Cardiac septum (tissue), 1 donor: Measurements from ENCODE around the gene NHLH1. TPM values are rescaled to one million over a fixed set of nuclear protein-coding genes. Genes with fewer than 3 reads are reported as not detected.

Experiments used
- DNase-seq: peaks from one replicate; pipeline ENCODE4 v3.0.0-alpha.2; 2020; ENCODE audit warnings: low spot score
- intact Hi-C: fragments of 100-400 bp; cut with DNase I; formaldehyde crosslinking; loops from one replicate; pipeline ENCODE4 v1.14.0; 2022
- total RNA-seq: library from RNA; stranded (reverse); fragmentation: NEBNext Ultra II Directional; extraction: Animal tissue kit (Norgen Biotek cat#: 25700); gene quantifications from one replicate; pipeline ENCODE4 v1.2.1, GENCODE V29; 2021
- donor health status: DM: no; HTN: no; CAD: no.

The NHLH1 gene
- total RNA-seq, 1 donor from 2014 or later, result not detected

DNA sequence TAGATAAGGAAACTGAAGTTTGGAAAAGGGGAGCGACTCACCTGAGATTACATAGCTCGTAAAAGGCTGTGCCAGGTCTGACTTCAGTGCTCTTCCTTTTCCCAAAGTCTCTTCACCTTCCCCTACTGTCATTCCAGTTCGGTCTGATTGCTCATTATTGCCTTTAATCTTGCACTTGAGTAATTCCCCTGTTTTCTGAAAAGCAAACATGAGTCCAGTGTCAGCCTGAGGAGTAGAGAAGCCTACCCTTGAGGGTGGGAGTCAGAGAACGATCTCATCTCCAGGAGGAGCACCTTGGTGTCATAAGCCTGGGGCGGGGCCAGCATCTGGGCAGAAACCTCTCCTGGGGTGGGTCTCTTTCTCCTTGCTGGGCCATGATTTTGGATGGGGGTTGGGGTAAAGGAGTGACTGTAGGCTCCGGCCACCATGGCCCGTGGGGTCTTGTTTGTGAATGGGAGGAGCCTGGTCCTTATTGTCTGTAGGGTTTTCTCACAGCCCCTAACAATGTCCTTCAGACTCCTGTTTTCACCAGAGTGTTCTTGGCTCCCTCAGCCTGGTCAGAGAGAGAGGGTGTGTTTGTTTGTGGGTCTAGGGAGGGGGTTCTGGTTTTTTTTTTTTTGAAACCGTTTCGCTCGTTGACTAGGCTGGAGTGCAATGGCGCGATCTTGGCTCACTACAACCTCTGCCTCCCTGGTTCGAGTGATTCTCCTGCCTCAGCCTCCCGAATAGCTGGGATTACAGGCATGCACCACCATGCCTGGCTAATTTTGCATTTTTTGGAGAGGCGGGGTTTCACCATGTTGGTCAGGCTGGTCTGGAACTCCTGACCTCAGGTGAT, 39.5 kb downstream of the NHLH1 start:
- intact Hi-C loops, result no loop called here
- no peak for DNase-seq

DNA sequence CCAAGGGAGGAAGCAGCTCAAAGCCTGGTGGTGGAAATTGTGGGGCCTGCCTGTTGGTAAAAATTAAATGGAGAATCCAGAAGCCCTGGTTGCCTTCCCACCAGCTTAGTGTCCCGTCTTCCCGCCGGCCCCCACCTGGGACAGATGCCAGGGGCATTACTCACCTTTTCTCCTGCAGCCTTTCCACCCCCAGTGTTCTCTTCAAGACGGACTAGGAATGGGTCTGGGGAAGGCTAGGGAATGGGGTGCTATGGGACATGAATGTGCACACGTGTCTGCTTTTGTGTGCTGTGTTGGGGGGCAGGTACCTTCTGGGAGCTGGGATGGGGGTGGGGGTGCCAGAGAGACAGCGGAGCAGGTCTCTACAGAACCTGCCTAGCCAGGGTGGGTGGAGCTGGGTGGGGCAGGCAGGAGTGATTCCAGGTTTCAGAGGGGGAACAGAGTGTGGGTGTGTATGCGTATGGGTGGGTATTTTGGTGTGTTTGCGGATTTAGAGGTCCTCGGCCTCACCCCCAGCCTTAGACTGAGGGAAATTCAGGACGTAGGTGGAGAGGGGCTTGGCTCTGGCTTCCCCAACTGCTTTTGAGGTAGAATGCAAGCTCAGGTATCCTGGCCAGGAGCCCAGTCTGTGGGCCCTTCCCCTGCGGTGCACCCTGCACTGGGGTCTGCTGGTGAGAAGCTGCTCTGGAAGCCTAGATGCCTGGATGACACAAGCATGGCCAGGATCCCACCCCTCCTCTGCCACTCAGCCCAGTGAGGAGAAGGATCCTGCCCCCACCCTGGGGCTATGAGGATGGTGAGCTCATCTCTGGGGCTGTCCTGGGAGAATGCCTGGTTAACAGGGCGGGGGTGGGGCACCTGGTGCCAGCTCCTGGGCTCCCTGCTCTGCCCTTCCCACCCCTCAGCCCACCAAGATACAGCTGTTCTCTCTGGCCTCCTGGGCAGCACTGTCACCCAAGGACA, 41.2 kb downstream of the NHLH1 start:
- intact Hi-C loops, result no loop called here
- DNase-seq, result no peak

DNA sequence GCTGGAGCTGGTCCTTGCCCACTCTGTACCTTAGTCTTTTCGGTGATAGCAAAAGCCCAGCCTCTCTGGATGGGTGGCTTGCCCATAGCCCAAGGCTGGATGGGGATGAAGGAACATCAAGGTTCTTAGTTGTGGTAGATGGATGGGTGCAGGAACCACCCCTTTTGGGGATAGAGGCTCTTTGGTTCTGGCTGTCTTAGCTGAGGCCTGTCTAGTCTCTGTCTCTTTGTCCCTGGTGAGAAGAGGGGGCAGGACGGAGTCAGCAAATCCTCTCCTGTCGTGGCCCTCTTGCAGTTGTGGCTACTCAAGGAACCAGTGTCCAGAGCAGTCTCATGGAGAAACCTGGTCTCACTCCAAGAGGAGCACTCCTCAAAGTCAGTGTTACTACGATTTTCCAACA, 42.0 kb downstream of the NHLH1 start:
- intact Hi-C loops, result no loop called here
- no peak for DNase-seq

DNA sequence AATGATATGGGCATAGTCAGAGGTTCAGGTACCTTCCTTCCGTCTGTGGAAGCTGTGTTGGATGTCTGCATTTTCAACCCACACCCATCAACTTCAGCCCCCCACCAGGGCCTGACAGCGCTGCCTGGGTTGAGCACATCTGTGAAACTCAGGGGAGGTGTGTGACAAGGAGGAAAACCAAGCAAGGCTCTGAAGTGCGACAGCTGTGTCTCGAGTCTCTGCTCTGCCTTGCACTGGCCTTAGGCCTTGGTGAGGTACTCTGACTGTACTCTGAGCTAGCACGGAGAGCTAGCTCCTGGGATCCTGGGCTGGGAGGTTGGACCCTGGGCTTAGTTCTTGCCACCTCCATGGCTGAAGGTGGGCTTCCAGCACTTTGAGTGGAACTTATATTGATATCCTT, 42.6 kb downstream of the NHLH1 start:
- intact Hi-C loops, result no loop called here
- no peak for DNase-seq

DNA sequence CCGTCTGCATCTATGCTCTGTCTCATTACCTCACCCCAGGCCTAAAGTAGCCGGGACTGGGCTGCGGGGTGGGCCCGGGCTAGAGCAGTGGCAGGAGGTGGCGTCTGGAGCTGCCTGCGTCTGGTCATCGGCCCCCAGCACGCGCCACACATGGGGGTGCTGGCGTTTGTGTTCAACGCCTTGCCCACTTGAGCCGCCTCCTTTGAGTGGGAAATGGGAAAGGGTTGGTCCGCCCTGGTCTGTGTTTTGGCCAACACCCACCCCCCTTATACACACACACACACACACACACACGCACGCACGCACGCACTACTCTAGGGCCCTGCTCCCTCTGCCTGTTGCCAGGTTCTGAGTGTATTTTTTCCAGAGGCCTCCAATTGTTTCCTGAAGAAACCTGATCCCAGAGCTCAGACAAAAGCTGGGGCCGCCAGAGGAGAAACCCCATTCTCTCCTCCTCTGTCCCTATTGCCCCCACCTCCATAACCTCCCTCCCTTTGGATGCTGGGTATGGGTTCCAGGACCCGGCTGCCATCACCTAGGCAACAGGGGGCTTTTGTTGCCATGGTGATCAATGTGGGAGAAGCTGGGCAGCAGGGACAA, 43.6 kb downstream of the NHLH1 start:
- intact Hi-C loops, result no loop called here
- DNase-seq, result no peak

DNA sequence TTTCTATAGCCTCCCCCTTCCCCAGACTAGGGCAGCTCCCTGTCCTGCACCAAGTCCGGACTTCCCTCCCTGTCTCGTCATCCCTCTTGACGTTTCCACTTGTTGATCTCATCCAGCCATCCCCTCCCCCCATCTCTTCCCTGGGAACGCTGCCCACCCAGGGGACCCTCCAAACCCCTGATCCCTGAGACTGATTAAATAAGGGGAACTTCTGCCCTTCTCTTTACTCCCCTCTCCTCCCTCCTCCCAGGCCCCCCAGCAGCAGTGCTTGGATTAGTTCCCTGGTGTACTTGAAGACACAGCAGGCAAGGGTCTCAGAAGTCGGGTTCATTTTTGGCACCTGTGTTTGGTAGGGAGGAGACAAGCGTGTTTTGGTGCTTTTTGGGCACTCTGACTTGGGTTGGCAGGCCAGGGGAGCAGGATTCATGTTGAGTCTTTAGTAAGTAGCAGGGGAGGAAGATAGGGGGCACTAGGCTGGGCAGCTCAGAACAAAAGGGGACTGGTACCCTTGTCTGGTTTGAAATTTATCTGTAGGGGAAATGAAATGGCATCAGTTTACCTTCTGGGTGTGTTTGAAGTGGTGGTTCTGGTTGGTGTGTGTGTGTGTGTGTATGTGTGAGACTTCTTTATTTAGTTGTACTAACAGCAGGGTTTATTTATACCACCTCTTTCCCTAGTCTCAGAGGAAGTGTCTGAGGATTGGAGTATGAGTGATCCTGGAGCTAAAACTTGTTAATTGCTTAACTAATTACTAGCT, 44.6 kb downstream of the NHLH1 start:
- DNase-seq, result no peak
- intact Hi-C loops, result no loop called here

DNA sequence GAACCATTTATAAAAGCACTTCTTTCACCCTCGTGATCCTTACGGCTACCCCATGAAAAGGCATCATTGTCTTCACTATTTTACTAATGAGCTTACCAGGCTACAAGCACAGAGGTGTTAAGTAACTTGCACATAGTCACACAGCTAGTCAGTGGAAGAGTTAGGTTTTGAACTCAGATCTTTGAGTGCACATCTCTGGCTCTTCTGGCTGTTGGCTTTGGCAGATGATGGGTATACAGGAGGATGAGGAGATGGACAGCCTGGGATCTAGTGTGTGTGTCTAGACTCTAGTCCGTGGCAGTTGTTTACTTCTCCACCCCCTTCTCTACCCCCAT, 45.1 kb downstream of the NHLH1 start:
- intact Hi-C loops, result no loop called here
- no peak for DNase-seq

DNA sequence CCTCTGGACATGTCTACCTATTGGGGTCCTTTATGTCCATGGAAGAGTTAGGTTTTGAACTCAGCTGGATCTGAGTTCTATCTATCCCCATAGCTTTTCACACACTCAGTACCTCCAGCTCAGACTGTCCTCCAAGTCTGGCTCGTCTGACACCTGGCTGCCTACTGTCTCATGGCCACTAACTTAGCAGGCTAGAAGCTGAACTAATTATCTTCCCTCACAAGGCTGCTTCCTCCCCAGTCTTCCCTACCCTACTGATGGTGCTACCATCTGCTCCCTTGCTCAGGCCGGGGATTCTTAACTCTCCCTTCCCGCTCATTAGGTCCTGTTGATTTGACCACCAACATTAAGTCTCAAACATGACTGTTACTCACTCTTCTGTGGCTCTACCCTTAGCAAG, 46.8 kb downstream of the NHLH1 start:
- DNase-seq, result no peak
- intact Hi-C loops, result no loop called here

DNA sequence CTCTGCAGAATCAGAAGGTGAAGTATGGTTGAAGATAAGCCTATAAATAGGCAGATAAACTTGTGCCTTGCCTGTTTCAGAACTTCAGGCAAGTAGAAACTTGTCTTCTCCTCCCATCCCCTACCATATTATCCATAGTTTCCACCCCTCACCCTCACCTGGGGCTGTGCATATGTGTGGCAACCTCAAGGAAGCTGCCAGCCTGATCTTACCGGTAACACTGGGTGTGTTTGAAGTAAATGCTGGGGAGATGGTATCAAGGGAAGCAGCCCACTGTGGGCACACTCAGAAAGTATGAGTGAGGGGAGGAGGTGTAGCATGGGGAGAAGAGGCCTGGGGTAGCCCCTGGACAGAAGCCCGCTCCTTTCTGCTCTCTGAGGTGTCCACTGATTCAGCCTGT, 48.0 kb downstream of the NHLH1 start:
- intact Hi-C loops, result no loop called here
- DNase-seq, result no peak

DNA sequence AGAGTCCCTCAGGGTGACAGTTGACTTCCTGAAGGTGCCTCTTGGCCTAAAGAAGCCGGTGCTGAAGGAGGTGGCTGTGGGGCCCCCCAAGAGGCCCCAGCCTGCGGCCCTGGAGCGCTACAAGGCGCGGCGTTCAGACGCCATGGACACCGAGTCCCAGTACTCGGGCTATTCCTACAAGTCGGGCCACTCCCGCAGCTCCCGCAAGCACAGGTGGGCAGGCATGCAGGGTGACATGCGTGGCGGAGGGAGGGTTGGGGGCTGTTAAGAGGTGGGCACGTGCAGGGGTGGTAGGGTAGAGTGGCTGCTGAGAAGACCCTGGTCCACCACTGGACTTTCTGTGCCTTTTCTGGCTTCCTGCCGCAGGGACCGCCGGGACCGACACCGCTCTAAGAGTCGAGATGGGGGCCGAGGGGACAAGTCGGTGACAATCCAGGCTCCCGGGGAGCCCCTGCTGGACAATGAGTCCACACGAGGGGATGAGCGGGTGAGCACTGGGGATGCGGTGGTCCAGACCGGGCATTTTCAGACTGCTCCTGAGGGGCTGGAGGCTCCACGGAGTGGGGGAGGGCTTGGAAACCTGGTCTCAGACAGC, 48.9 kb downstream of the NHLH1 start:
- no peak for DNase-seq
- intact Hi-C loops, result no loop called here

DNA sequence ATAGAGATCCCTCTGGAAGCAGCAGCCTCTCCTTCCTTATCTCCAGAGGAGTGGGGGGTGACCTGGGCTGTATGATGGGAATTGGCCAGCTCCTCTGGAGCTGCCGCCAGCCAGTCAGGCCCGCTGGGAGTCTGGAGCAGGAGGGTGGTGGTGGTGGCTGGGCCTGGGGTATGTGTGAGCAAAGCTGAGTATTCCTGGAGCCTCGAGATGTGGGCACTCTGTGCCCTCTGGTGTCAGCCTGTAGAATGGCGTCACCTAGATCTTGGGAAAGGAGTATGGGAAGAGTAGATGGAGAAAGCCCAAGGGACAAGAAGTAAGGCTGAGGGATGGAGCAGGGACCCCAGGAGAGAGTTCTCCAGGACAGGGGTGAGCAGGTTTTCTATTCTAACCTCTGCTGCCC, 49.5 kb downstream of the NHLH1 start:
- no peak for DNase-seq
- intact Hi-C loops, result no loop called here

DNA sequence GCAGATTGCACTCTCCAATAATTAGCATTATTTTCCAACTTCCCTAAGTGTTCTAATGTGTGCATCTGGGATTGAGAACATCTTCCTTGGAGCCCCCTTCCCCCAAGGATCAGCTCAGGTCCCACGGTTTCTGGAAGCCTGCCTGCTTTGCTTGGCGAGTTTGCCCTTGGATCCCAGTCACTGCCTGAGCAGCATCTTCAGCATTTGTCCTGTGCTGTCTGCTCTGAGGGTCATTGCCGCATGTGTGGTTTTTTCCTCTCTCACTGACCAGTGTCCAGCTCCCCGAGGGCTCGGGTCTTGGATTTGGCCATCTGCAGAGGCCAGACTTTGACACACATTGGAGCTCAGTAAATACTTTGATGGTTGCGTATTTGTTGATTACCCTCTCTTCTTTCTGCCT, 51.6 kb downstream of the NHLH1 start:
- intact Hi-C loops, result no loop called here
- no peak for DNase-seq

DNA sequence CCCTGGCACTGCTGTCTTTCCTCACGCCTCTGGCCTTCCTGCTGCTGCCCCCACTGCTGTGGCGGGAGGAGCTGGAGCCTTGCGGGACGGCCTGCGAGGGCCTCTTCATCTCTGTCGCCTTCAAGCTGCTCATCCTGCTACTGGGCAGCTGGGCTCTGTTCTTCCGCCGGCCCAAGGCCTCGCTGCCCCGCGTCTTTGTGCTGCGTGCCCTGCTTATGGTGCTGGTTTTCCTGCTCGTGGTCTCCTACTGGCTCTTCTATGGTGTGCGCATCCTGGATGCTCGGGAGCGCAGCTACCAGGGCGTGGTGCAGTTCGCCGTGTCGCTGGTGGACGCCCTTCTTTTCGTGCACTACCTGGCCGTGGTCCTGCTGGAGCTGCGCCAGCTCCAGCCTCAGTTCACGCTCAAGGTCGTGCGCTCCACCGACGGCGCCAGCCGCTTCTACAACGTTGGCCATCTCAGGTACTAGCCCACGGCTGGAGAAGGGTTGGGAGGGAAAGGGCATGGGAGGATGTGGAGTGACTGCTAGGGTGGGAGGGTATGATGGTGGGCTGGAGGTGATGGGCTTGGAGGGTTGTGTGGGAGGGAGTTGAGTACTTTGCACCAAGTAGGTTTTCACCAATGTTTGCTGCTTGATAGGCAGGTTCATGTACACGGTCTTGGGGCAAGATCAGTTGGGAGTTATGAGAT, 52.4 kb downstream of the NHLH1 start:
- intact Hi-C loops, result no loop called here
- no peak for DNase-seq

DNA sequence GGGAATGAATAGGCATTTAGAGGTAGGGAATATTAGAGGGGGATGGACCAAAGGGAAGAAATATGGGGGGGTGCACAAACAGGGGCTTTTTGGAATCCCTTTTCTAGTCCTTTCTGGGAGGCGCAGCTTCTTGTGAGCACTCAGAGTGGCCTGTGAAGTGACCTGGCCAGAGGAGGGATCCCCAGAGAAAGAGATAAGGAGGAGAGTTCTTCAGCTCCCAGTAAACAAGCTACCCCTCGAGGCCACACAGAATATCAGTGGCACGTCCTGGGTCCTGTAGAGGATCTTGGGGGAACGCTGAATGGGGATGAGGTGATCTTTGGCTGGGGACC, 52.9 kb downstream of the NHLH1 start:
- DNase-seq, result no peak
- intact Hi-C loops, result no loop called here

DNA sequence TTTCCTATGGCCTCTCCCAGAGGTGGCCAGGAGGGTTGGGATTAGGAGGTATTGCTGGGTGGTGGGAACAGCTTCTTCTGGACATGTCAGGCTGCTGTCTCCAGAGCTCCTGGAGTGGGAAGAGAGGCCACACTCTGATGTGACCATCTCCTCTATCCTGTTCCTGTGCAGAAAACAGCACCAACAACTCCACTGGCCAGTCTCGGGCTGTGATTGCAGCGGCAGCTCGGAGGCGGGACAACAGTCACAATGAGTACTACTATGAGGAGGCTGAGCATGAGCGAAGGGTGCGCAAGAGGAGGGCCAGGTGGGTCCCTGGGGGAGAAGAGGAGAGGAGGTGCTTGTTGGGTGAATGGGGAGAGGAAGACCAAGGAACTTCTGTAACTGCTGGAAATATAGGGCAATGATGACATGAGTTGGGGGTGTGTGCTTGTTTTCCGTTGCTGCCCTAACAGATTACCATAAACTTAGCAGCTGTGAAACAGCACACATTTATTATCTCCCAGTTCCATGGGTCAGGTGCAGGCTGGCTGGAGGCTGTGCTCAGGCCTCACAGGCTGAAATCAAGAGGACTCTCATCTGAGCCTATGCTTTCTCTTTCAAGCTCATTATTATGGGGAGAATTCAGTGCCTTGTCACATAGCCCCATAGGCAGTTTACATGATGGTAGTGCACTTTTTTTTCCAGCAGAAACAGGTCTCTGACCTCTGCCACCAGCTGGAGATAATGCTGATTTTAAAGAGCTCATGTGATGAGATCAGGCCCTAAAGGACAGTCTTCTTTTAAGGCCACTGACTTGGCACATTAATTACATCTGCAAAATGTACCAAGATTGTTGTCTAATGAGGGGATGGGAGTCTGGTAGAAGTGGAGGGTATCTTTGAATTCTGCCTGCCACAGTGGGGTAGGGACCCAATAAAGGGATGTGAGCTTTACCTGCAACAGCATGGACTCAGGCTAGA, 54.3 kb downstream of the NHLH1 start:
- no peak for DNase-seq
- intact Hi-C loops, result no loop called here

DNA sequence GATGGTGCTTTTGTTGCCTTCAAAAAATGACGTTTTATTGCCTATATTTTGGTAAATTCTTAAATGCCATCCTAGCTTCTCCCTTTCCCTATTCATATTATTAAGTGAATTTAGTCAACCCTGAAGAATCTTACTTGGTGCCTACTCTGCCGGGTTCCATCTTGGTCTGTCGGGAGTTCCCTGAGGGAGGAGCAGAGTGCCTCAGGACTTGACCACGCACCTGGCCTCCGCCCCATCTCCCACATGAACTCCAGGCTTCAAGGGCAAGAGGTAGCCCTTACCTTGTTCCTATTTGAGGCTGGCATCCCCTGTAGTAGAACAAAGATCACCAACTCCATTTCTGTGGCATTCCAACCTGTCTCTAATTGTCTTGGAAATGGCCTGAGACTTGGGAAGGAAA, 55.0 kb downstream of the NHLH1 start:
- intact Hi-C loops, result no loop called here
- no peak for DNase-seq
